GM18909 (cell line): Measurements from ENCODE around the gene TBC1D9B.

Experiments used
- ATAC-seq: cut with Tn5 transposase; IDR thresholded peaks from one replicate; pipeline ENCODE4 v1.9.1; 2021; ENCODE audit warnings: mild to moderate bottlenecking; ENCODE audit not compliant: unreplicated experiment, poor library complexity

TBC1D9B gene

GRCh38 chr5:179887095-179887494 lies 20.6 kb downstream of the TBC1D9B start:
- ATAC-seq: no peak

- no peak for ATAC-seq
These were observed 21.3 kb downstream of the TBC1D9B start for GRCh38 chr5:179886190-179886911.

GRCh38 chr5:179885491-179886090 lies 22.1 kb downstream of the TBC1D9B start:
- ATAC-seq: no peak

GRCh38 chr5:179883163-179883562 lies 24.5 kb downstream of the TBC1D9B start:
- ATAC-seq: no peak

GRCh38 chr5:179882338-179882737 lies 25.4 kb downstream of the TBC1D9B start:
- no peak for ATAC-seq

- no peak for ATAC-seq
These were observed 26.7 kb downstream of the TBC1D9B start for GRCh38 chr5:179880848-179881590.

GRCh38 chr5:179880066-179880650 lies 27.5 kb downstream of the TBC1D9B start:
- ATAC-seq: no peak

- no peak for ATAC-seq
These were observed 28.0 kb downstream of the TBC1D9B start for GRCh38 chr5:179879690-179880010.

GRCh38 chr5:179879003-179879689 lies 28.6 kb downstream of the TBC1D9B start:
- ATAC-seq: no peak

- no peak for ATAC-seq
These were observed 29.3 kb downstream of the TBC1D9B start for GRCh38 chr5:179878222-179879002.

GRCh38 chr5:179876610-179876952 lies 31.1 kb downstream of the TBC1D9B start:
- no peak for ATAC-seq

- ATAC-seq: no peak
These were observed 31.7 kb downstream of the TBC1D9B start for GRCh38 chr5:179875741-179876609.

- ATAC-seq: no peak
These were observed 33.0 kb downstream of the TBC1D9B start for GRCh38 chr5:179874536-179875292.

GRCh38 chr5:179874136-179874535 lies 33.6 kb downstream of the TBC1D9B start:
- no peak for ATAC-seq

- no peak for ATAC-seq
These were observed 34.0 kb downstream of the TBC1D9B start for GRCh38 chr5:179873588-179874110.

GRCh38 chr5:179872828-179873575 lies 34.7 kb downstream of the TBC1D9B start:
- ATAC-seq: no peak

- no peak for ATAC-seq
These were observed 35.5 kb downstream of the TBC1D9B start for GRCh38 chr5:179872055-179872827.
